Measurements from ENCODE around the gene MFSD2A.
"Not testable (repeated sequence)": the region's sequence is repeated elsewhere in the genome, so short reads cannot be mapped to it uniquely, and the experiment has no call there.

Gene MFSD2A

DNA sequence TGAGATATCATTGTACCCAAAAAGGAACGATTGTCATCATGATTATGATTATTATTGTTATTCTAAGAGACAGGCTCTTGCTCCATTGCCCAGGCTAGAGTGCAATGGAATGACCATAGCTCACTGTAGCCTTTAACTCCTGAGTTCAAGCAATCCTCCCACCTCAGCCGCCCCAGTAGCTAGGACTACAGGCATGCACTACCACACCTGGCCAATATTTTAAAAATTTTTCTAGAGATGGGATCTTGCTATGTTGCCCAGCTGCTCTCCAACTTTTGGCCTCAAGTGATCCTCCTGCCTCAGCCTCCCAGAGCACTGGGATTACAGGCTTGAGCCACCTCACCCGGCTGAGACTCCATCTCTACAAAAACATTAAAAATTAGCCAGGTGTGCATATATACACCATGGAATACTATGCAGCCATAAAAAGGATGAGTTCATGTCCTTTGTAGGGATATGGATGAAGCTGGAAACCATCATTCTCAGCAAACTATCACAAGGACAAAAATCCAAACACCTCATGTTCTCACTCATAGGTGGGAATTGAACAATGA, 52.6 kb downstream of the MFSD2A start:
- not testable (repeated sequence) for DNase-seq

- no peak for DNase-seq
Measured at GRCh38 chr1:40011198-40011597, 56.3 kb downstream of the MFSD2A start.

DNA sequence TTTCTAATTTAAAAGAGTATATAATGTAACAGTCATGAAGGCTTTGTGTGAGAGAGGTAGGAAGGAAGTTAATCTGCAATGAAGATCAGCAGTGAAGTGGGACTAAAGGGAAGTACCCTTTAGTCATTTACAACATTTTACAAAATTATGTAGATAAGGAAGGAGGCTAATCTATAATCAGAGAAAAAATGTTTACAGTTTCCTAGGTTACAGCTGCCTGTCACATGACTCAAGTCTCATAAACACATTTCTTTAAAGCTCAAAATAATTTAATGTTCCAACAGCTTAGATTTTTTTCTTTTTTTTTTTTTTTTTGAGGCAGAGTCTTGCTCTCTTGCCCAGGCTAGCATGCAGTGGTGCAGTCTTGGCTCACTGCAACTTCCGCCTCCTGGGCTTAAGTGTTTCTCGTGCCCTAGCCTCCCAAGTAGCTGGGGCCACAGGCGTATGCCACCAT, 59.3 kb downstream of the MFSD2A start:
- no peak for DNase-seq

DNA sequence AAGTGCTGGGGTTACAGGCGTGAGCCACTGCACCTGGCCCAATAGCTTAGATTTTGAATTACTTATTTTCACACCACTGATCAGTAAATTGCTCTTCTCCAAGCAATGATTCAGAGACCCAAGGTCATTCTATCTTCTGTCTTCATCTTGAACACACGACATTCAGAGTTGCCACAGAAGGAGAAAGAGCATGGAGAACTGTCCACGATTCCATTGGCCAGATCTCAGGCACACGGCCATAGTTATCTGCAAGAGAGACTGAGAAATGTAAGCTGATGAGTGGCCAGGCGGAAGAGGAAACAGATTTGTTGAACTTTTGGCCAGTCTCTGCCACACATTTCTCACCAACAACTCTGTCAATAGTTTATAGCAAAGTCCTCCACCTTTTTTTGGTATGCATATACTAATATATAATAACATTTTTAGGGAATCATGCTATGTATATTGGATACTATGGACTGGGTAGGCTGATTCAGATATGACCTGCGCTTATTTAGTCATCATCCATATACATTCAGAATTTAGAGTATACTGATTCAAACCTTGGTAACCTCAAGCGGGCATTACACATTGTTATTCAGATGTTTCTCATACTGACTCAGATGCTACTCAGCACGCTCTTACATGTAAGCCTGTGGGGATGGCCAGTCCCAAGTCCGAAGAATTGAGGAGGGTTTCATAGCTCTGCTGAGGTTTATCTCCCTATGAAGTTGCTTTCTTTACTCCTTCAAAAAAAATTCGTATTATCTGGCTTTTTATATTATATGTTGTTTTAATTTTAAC, 60.1 kb downstream of the MFSD2A start:
- no peak for DNase-seq

DNA sequence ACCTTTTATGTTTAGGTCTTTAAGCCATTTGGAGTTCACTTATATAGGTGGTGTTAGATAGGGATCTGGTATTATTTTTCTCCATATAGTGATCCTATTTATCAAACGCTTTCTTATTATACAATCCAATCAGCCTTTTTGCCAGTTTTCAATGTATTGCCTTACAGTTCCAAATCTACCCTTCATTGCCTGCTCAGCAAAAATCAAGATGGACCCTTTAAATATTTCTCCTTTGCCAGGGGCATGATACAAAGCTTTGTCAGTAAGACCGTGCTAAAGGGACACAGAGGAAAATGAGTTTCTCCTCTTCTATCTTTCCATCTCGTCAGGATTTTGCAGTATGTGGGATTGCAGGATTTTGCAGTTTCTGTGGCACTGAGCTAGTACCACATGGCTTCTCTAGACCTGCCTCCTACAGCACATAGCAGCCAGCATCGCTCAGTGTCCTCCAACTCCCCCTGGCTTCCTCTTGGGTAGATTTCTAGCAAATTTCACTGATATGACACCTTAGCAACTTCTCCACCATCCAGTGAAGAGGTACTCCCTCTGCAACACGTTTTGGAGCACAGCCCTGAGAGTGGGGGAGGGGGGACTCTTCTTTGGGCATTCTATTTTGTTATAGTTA, 63.1 kb downstream of the MFSD2A start:
- DNase-seq: no peak
